Epithelial cell of esophagus (primary cell): ENCODE measurements around the gene ACAP1.

ENCODE experiments used
- DNase-seq: peaks from one replicate; pipeline ENCODE4 v3.0.0; 2010; ENCODE audit warnings: low read depth
- H3K4me3 ChIP-seq: 2 replicates; pipeline ENCODE4 v1.5.1; 2011; ENCODE audit warnings: mild to moderate bottlenecking, low read length, control low read depth
- CTCF ChIP-seq: IDR thresholded peaks from 2 replicates; pipeline ENCODE4 v1.5.1; 2011; ENCODE audit warnings: low read depth, mild to moderate bottlenecking, low read length, control low read depth, inconsistent platforms; ENCODE audit not compliant: insufficient read depth; ENCODE audit errors: missing control alignments

ACAP1 gene

DNA sequence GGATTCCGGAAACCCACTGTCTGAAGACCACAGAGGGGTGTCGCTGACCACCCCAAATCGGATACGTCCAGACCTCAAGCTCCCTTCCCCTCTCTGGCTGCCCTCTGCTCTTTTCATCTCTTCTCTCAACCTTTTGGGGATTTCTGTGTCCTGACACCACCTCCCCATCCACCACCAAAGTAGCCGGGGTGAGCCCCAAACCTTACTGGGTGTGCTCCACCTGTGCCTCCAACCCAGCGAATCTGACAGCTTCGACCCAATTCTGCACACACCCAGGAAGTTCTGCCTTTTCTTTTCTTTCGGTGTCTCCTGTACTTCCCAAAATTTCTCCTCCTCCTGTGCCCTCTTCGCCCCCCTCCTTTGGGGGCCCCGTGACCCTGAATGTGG, 16.2 kb downstream of the ACAP1 start:
- no peak for DNase-seq
- H3K4me3 ChIP-seq = peak overlapping the region; percentile 89
- TF ChIP-seq CTCF = no peak

- no peak for TF ChIP-seq CTCF
- DNase-seq = no peak
- peak overlapping the region; percentile 89 for H3K4me3 ChIP-seq
These were observed 16.7 kb downstream of the ACAP1 start for GRCh38 chr17:7352910-7353635.

DNA sequence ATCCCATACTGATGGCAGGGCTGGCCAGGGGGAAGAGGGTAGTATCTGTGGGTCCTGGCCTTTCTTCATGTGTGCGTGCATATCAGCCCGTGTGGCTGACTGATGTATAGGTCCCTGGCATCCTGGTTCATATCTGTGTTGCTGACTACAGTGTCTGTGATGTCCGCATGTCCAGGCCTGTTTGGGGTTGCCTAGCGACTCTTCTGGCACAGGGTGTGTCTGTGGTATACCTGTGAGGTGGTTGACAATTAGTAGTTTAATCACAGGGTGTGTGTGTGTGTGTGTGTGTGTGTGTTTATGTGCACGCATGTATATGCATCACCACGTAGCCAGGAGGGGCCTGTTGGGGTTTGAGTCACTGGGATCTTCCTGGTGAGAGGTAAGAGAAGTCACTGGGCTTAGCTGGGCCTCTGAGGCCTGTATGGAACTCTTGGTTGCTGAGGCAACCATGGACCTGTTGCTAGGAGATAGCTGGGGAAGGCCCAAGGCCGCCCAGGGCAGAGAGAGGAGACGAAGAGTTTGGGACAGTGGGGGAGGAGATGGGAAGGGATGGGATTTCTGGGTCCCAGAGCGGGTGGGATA, 18.0 kb downstream of the ACAP1 start:
- TF ChIP-seq CTCF = peak; percentile 41
- H3K4me3 ChIP-seq = peak overlapping the region; percentile 89
- DNase-seq = peak; percentile 100

GRCh38 chr17:7355053-7355452, 18.7 kb downstream of the ACAP1 start, which contains the start of gene TMEM95:
Gene TMEM95 (plus strand): TSS chr17:7355156. CDS start chr17:7355205, 49 bp downstream.
- no peak for TF ChIP-seq CTCF
- H3K4me3 ChIP-seq = peak within 1 kb of the TSS; percentile 89
- peak; percentile 40 for DNase-seq

DNA sequence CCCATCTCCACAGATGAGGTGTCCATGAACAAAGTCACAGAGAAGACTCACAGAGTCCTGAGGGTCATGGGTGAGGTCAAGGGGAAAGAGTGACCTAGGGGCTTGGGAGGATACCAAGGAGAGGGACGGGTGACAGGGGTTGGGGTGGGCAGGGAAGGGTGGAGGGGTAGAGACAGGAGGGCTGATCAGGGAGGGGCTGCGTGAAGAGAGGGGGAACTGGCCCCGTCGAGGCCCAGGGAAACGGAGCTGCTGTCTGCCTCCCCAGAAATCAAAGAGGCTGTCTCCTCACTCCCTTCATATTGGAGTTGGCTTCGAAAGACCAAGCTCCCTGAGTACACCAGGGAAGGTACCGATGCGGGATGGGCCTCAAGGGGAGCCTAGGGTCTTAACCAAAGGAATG, 19.2 kb downstream of the ACAP1 start:
- H3K4me3 ChIP-seq = no peak overlapping the region
- no peak for TF ChIP-seq CTCF
- DNase-seq = no peak

- no peak overlapping the region for H3K4me3 ChIP-seq
- peak; percentile 90 for DNase-seq
- peak; percentile 88 for TF ChIP-seq CTCF
These were observed 19.8 kb downstream of the ACAP1 start for GRCh38 chr17:7356072-7356549.
